Activated CD4-positive, alpha-beta T cell treated with anti-CD3 and anti-CD28 coated beads, Interleukin-2, amount 50 U/mL, for 24 hours (primary cell): ENCODE data around the gene COL10A1.

ENCODE experiments used
- DNase-seq, 2 donors: peaks; one replicate each; pipeline ENCODE4 v3.0.0-alpha.2; 2020; ENCODE audit warnings: low read depth in 1 of 2, low spot score in 1 of 2

Gene COL10A1

DNA sequence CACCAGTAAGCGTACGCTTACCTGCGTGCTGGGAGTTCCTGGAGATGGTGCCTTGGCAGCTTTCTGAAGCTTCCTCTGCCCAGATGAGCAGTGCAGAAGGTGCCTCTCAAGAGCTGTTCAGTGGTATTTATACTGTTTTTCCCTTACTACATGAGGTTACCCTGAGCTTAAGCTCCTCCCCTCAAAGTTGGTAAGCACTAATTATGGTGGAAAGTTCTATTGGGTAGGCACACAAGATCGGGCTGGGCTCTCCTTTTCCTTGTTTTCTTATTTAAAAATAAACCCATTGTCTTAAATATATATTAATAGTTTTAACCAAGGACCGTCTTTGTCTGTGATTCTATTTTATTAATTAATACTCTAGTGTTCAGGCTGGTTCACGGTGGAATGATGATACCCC is at the start of gene COL10A1:
TSS of gene COL10A1 (minus strand) at position 101 of the 400 bp plus-strand sequence. CDS start 640 bp downstream, outside the sequence.
- DNase-seq, result no peak

DNA sequence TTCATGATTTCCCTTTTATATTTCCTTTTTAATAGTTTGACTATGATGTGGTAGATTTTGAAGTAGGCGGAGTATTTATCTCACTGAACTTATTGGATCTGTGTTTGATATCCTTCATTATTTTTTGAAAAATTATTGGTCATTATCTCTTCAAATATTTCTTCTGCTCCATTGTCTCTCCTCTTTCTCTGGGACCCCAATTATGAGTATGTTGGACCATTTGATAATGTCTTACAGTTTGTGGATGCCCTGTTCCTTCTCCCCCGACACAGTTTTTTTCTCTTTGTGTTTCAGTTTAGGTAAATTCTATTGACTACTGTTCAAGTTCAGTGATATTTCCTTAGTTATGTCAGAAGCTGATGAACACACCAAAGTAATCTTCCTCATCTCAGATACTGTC is 49.4 kb upstream of the COL10A1 start:
- no peak for DNase-seq

DNA sequence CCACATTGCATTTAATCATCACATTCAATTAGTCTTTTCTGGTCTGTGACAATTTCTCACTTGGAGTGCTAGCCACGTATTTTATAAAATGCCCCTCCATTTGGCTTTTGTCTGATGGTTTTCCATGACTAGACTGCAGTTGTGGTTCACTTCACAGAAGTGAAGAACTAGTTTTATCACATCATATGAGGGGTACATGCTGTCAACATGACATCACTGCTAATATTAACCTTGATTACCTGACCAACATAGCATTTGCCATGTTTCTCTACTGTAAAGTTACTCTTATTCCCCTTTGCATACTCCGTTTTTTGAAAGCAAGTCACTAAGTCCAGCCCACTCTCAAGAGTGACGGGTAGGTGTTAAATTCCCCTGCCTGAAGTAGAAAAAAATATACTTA is 48.0 kb upstream of the COL10A1 start:
- no peak for DNase-seq

DNA sequence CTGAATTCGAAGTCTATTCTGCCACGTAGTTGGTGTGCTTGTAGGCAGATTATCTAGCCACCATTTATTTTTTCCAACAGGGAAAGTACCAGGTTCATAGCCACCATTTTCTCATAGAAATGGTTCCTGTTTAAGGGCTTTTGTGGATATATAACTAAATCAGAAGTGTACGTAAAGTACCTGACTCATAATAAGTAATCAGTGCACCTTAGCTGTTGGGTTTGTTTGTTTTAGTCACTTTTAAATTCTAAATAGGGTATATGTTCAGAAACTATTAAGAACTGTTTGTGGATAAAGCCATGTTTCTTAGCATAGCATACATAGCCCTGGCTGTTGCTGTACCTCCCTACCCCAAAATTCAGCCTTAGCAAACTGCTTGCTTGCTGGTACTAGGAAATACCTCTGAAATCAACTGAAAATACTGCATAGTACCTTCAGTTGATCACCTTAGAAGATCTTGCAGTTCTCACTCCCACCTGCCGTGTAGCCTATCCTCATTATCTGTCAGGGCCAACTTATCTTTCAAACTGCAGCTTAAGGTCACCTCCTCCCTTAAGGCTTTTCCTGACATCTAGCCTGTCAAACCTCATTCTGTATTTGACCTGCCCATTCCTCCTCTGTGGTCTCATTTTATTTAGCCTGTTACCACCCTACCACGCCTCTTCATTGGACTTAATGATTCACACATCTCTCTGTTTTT is 44.6 kb upstream of the COL10A1 start:
- no peak for DNase-seq

DNA sequence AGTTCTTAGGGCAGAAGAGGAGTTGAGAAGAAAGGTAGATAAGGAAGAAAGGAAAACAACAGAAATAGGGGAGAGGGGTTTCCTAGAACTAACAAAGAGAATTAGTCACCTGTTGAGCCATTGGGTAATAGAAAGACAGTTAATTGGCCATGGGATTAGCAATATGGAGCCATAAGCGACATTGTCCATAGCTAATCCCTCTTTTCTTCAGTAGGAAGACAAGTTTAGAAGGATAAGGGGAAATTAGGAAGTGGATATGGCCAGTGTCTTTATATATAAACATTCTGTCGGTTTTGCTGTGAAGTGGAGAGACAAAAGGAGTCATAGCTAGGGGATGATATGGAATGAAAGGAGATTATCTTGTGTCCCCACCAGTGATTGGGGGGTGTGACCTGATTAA is 43.9 kb upstream of the COL10A1 start:
- no peak for DNase-seq

DNA sequence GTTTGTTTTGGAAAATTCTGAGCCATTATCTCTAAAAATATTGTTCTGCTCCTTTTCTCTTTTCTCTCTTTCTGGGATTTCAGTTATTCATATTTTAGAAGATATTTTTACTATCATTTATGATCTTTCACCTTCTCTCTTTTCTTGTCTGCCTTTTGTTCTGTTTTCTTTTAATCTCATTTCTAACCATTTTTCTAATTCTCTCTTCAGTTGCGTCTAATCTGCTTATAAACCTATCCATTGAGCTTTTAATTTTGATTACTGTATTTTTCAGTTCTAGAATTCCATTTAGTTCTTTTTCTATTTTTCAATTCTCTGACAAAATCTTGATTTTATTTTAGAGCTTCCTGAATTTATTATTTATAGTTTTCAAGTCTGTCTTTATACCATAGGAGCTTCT is 42.2 kb upstream of the COL10A1 start:
- no peak for DNase-seq

DNA sequence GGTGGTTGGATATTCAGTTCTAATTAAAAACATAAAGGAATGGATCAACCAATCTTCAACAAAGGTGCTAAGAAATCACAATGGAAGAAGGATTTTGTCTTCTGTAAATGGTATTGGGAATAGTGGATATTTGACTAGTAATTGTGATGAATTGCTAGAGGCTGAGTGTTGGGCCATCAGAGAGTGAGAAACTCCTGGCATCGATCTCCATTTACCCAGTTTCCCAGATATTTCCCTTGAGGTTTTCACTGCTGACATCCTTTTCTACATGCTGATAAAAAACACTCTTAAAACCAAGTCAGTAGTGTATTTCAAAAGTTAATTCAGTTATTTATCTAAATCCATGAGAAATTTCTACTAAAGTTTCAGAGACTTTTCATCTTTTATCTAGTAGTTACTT is 40.4 kb upstream of the COL10A1 start:
- DNase-seq, result no peak

DNA sequence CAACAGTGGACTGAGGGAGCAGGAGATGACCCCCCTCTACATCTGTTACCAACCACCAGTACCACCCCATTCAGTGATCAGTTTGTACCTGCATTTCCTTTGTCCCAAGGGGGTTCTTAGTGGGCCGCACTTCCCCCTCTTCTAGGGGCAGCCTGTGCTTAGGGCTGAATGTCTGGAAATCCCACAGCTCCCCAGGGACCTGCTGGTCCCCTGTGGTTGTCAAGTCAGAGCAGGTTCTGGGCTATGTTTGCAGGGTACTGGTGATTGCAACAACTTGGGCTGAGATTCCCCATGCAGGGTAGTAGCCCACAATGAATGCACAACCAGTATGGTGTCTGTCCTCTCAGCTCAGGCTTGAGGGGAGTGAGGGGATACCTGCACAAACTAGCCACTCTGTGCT is 39.7 kb upstream of the COL10A1 start:
- no peak for DNase-seq

DNA sequence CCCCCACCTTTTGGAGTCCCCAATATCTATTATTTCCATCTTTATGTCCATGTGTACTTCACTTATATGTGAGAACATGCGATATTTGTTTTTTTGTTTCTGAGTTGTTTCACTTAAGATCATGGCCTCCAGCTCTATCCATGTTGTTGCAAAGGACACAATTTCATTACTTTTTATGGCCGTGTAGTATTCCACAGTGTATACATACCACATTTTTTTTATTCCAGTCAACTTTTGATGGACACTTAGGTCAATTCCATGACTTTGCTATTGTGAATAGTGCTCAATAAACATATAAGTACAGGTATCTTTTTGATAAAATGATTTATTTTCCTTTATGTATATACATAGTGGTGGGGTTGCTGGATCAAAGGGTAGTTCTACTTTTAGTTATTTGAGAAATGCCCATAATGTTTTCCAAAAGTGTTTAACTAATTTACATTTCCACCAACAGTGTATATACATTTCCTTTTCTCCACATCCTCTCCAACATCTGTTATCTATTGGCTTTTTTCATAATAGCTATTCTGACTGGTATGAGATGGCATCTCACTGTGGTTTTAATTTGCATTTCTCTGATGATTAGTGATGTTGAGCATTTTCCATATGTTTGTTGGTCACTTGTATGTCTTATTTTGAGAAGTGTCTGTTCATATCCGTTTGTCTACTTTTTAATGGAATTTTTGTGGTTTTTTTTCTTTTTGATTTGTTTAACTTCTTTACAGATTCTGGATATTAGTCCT is 34.0 kb upstream of the COL10A1 start:
- DNase-seq, result no peak

DNA sequence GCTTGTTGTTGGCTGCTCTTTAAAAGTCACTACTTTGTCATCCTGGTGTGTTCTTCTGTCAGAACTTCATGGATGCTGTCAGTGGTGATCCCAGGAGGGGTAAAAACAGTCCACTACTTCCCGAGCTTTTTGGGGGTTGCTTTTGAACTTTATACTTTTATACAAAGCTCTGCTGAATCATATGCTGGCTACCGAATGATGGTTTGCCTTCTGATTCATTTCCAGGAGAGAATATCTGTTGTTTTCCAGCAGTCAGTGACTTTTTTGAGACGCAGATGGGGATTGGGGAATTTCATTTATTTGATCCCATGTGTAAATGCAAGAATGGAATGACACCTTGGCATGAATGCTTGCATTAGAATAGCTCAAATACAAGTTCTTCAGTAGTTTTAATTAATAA is 32.7 kb upstream of the COL10A1 start:
- DNase-seq, result no peak

DNA sequence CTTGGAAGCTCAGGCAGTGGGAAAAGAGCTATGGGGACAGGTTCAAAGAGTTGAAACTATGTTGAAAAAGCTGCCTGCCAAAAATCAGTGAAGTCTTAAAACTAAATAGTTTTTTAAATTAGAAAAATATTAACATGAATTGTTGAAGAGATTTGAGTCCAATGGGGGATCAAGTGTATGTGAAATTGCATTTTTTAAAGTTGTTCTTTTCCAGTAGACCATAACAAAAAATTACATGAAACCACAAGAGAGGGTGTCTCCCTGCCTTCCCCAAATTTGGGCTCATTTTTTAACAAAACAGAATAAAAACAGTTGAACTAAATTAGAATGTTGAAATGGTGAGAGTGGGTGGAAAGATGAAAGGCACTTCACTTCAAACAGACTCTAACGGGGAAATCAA is 31.5 kb upstream of the COL10A1 start:
- DNase-seq, result no peak

DNA sequence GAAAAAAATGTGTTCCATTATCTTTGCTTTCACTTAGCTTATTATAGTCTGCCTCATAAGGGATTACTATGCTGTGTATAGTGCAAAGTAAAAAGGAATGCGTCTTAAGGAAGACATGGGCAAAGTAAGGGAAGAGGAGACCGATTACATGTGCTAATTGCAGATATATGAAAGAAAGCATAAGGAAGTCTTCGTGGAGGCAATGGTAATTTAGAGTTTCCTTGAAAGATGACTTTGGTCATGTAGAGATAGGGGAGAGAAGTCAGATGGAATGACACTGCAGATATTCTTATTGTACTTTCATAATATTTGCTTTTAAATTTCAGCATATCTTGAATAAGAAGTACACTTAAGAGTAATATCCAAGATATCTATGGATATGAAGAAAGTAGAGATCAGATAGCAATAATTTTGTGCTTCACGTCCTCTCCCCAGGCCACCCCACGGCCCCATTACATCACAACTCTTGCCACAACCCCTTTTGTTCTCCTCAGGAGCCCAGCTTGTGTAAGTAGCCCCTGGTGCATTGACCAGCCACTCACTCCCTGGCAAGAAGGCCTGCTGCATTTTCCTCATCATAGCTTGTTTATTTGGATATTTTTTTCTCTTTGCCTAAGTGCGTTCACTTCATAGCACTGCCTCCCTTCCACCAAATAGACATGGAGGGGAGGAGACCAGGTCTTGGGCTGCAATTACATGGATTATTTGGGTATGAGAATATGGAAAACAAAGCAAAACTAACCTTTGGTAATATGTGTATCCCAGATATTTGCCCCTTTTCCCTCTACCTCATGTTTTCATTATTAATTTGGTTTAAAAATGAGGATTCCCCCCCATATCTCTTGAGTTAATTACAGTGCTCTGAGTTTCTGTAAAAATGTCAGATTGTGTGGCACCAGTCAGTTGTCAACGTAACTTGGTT is 30.7 kb upstream of the COL10A1 start:
- no peak for DNase-seq

DNA sequence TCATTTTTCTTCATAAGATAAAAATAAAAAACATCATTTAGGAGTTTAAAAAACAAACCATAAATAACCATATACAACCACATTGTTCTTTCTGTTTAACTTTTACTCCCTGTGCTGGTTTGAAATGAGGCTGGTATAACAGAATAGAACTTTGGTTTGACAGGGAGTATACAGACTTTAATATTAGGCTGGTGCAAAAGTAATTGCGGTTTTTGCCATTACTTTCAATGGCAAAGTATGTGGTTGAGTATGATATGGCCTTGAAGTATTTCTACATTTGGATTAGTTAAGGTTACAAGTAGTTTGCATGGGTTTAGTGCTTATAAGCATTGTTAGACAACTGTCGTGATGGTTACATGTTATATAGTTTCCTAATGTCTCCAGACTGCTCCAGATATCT is 29.0 kb upstream of the COL10A1 start:
- DNase-seq, result no peak

DNA sequence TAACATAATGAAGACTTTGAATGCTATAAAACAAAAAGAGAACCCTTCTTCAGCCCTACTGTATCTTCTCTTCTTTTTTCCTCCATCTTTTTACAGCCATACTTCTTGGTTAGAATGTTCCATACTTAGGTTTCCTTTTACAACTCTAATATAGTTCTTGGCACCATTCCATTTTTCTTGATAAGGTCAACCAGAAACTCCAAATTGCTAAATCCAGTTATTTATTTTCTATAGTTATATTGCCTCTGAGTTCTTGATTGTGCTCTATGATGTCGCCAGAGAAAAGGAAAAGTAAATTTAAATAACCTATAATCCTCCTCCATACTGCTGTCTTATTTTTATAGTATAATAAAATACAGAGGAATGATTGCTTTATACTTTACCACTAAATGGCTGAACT is 26.7 kb upstream of the COL10A1 start:
- no peak for DNase-seq

DNA sequence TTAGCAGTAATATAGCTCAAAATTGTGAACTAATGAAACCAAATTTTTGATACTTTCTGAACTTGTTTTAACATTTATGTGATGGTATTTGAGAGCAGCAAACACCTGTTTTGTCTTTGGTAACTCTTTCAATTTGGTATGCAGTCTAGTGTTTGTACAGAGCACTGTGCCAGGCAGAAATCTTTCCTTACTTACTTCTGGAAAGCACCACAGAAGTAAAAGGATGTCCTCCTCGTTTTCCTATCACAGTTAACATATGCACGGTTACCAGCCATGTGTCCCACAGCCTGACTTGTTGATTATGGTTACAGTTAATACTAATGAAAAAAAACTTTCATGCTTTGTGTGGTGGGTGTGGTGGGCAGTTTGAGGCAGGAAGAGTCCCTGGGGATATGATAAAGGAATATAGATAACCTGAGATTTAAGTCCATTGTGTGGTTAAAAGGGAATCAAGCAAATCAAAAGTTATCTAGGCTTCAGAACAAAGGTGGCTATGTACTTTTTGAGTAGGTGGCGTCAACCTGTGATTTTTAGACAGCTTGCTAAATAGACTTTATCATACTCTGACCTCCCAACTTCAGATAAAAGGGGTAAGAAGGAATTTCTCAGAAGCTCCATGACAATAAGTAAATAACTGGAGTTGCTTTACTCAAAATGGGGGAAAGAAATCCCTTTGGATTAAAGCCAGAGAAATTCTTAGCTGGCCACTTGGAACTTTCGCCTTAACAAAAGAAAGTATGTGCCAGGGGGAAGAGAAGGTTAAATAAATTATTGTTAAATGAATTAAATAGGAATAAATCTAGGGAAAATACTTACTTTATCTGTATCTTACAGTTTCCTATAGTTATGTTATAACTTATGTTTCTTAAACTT is 20.1 kb upstream of the COL10A1 start:
- no peak for DNase-seq

DNA sequence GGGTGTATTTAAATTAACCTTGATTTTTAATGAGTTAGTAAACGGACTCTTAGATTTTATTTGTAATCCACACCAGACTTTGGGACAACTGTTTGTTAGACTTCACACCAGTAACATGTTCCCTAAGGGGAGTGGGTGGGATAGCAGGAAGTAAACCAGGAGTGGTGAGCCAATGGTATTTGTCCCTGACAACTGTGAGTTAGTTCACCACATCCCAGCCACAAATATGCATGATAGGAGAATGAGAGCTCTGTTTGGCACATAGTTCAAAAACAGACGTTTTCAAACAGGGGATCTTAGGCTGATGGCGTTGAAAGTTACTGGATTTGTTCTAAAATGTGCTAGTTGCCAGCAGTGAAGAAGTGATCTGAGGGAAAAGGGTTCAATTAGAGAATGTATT is 18.7 kb upstream of the COL10A1 start:
- no peak for DNase-seq

DNA sequence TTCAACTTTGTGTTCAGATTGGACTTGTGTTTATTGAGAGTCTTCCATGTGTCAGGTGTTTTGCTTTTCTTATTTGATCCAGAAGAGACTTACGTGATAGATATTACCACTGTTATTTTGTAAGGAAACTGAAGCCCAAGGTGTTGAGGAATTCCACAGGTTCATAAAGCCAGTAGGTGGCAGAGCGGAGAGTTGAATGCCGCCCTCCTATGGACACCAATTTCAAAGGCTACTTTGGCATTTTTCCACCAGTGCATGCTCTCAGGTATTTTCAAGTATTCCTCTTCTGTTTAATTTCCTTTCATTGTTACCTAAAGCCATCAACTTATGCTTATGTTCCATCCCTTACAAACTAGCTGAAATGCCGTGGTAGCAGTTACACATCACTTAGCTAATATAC is 14.0 kb upstream of the COL10A1 start:
- no peak for DNase-seq

DNA sequence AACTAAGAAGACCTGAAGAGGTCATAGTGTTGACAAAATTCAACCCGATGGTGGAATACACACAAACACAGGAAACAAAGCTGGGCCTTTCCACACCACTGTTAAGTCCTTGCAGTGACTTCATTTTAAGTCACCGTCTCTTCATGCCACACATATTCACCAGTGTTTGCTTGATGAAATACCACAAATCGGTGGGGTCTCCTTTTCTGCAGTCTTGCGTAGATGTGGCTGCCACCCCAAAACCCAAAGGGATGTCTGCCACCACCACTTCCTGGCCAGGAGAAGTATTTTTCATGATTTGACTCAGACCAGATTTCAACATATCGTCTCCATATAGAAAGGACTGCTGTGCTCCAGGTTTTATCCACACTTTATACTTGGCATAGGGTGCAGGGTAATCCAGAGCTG is 11.0 kb upstream of the COL10A1 start:
- DNase-seq, result no peak

DNA sequence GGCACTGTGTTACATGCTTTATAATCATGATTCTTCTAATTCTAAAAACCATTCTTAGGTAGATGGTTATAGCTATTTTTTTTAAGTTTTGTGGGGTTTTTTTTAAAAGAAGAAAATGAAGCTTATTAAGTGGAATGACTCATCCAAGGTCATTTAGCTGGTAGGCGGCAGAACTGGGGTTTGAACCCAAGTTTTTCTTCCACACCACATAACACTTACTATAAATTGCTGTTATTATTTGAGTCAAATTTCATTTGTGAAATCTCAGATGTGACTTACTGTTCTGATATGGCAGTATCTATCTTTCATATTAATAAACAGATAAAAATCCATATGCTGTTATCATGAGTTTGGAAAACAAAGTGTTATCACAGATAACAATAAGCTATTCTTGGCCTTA is 10.4 kb upstream of the COL10A1 start:
- DNase-seq, result no peak

DNA sequence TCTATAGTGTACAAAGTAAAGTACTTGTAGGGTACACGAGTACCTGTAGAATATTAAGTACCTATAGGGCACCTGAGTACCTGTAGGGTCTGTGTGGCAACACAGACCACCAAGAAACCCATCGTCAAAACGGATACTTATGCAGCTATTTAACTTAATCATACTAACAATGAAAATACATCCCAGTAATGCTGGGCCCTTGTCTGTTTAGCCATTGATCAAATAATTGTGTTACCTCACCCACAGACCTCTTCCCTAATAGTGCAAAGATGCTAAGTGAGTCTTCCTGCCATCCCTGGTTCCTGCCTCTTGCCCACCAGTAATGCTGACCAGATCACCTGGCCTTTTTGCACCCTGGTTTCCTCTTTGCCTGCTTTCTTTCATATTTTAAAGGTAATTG is 7.5 kb upstream of the COL10A1 start:
- no peak for DNase-seq
